CD4-positive, alpha-beta T cell (primary cell): ENCODE results near the gene GPSM1. TPM values are rescaled to one million over a fixed set of nuclear protein-coding genes. Genes with fewer than 3 reads are reported as not detected.

ENCODE experiments used
- ATAC-seq: fragments of 200-7000 bp; cut with Tn5 transposase; one replicate; pipeline ENCODE4 v1.10.0; 2022; ENCODE audit warnings: mild to moderate bottlenecking; ENCODE audit not compliant: poor library complexity
- CTCF ChIA-PET: fragments of 350-600 bp; sonication (Branson Sonifier 250); formaldehyde crosslinking; loops from one replicate; lab custom pipeline; 2021; ENCODE audit warnings: antibody characterized with exemption, inconsistent platforms; lab: Charles Lee
- POLR2A ChIA-PET: fragments of 350-600 bp; sonication (Branson Sonifier 250); formaldehyde crosslinking; loops from one replicate; lab custom pipeline; 2021; ENCODE audit warnings: antibody characterized with exemption, inconsistent platforms; lab: Charles Lee
- DNase-seq, 14 experiments: peaks; one replicate each; pipeline ENCODE4 v3.0.0-alpha.2; 2013 to 2020; ENCODE audit warnings: mixed read lengths in 2 of 14
- H3K27ac ChIP-seq, 2 donors: one replicate each; pipeline versions ENCODE4 v1.5.1 to v1.7.0; 2013; ENCODE audit warnings: low read length in 2 of 2, low read depth in 1 of 2, mild to moderate bottlenecking in 1 of 2
- H3K27me3 ChIP-seq, 2 experiments: 1 replicate in 1 of 2; 2 replicates in 1 of 2; pipeline versions ENCODE4 v1.6.1 to v1.7.0; 2013; ENCODE audit warnings: low read length in 2 of 2, control low read depth in 1 of 2, mild to moderate bottlenecking in 1 of 2, moderate library complexity in 1 of 2; ENCODE audit not compliant: insufficient read depth in 2 of 2, control insufficient read depth in 1 of 2
- H3K36me3 ChIP-seq: one replicate; pipeline ENCODE4 v1.6.1; 2013; ENCODE audit warnings: low read length, control low read depth; ENCODE audit not compliant: insufficient read depth
- H3K4me1 ChIP-seq: one replicate; pipeline ENCODE4 v1.6.1; 2013; ENCODE audit warnings: low read length, control low read depth; ENCODE audit not compliant: insufficient read depth
- H3K4me3 ChIP-seq: one replicate; pipeline ENCODE4 v1.5.1; 2013; ENCODE audit warnings: mild to moderate bottlenecking, low read length, moderate library complexity
- H3K9me3 ChIP-seq, 2 experiments: 1 replicate in 1 of 2; 2 replicates in 1 of 2; pipeline versions ENCODE4 v1.6.1 to v1.7.0; 2013; ENCODE audit warnings: low read length in 2 of 2, mild to moderate bottlenecking in 2 of 2, control low read depth in 1 of 2, moderate library complexity in 1 of 2; ENCODE audit not compliant: control insufficient read depth in 1 of 2, insufficient read depth in 1 of 2
- H3K27ac Mint-ChIP-seq: one replicate; pipeline ENCODE4 v1.8.0; 2020; ENCODE audit warnings: mixed read lengths
- H3K27me3 Mint-ChIP-seq: one replicate; pipeline ENCODE4 v1.8.0; 2021; ENCODE audit warnings: mixed read lengths
- H3K36me3 Mint-ChIP-seq: one replicate; pipeline ENCODE4 v1.8.0; 2021; ENCODE audit warnings: low read depth, mixed read lengths
- H3K4me1 Mint-ChIP-seq: one replicate; pipeline ENCODE4 v1.8.0; 2021; ENCODE audit warnings: low read depth, mixed read lengths
- H3K4me3 Mint-ChIP-seq: one replicate; pipeline ENCODE4 v1.8.0; 2020; ENCODE audit warnings: mild to moderate bottlenecking, mixed read lengths
- H3K9me3 Mint-ChIP-seq: one replicate; pipeline ENCODE4 v1.8.0; 2020; ENCODE audit warnings: mixed read lengths
- intact Hi-C, 2 experiments: fragments of 100-400 bp; cut with DNase I in 1 of 2; cut with micrococcal nuclease in 1 of 2; formaldehyde crosslinking; loops; one replicate each; pipeline versions ENCODE4 v1.15.1 to v1.9.0; 2023 to 2025; cut with DNase I, micrococcal nuclease
- total RNA-seq, 174 experiments: library from RNA in 2 of 174; stranded (reverse) in 2 of 174; gene quantifications; one replicate each; pipeline ENCODE4 v1.2.3 and lab custom pipeline; 2021 to 2026
- TF ChIP-seq, protein P1 (sequence below): fragments of 200-600 bp; IDR thresholded peaks from one replicate; pipeline ENCODE4 v1.8.0; 2022; ENCODE audit warnings: antibody characterized with exemption, mild to moderate bottlenecking

The GPSM1 gene
- total RNA-seq, 2 experiments from 2014 or later = 7.7 to 8.6 TPM

DNA sequence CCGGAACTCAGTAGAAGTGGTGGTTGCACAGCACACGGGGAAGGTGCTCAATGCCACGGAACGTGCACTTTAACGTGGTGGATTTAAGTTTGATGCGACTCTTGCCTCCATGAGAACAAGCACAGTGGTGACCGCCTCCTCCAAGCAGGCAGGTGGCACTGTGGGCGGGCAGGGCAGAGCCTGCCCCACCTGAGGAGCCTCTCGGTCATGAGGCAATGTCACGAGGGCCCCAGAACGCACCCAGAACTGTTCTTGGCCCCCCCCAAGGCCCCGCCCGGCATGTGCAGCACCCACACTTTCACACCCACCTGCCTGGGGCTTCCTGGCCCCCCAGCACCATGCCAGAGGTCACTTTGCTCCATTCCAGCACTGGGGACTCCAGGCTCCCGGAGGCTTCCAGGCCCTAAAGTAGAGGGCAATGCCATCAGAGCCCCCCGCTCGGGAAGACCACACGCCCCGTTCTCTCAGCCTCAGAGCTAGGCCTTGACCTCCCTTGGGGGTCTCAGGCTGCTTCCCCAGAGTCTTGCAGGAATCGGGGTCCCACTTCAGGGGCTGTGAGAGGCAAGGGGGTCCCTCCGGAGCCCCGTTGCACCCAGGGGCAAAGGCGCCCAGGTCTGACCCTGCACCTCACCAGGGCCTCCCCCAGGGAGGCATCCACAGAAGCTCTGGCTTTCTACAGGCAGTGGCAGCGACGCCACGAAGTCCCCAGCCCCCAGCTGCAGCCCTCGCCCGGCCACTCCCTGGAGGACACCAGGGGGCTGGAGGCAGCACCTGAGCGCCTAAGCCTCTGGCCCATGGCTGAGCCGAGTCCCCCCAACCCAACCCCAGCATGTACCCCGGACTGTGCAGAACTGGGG, 37.5 kb upstream of the GPSM1 start:
- Mint-ChIP-seq H3K9me3 (no peaks in the 10 kb centered on the region), H3K36me3 (no peaks in the 10 kb centered on the region), H3K4me1 (no peaks in the 10 kb centered on the region), H3K27me3 (no peaks in the 10 kb centered on the region), H3K27ac (no peak overlapping the region), H3K4me3 (no peak overlapping the region)
- Histone ChIP-seq H3K27me3 (no peaks in the 10 kb centered on the region), H3K9me3 (peaks cover 0 to 16% of the 10 kb centered on the region in 2 experiments), H3K36me3 (no peaks in the 10 kb centered on the region), H3K4me1 (no peaks in the 10 kb centered on the region), H3K4me3 (no peak overlapping the region), H3K27ac (no peak overlapping the region)
- DNase-seq (no peak), ATAC-seq (no peak)
- intact Hi-C loops = loop anchor here in 1 of 2 experiments (10.0 kb wide), 1 partner anchor 685 kb away; no protein-coding TSS in a partner anchor
- CTCF ChIA-PET = no interaction called here
- TF ChIP-seq, protein P1, sequence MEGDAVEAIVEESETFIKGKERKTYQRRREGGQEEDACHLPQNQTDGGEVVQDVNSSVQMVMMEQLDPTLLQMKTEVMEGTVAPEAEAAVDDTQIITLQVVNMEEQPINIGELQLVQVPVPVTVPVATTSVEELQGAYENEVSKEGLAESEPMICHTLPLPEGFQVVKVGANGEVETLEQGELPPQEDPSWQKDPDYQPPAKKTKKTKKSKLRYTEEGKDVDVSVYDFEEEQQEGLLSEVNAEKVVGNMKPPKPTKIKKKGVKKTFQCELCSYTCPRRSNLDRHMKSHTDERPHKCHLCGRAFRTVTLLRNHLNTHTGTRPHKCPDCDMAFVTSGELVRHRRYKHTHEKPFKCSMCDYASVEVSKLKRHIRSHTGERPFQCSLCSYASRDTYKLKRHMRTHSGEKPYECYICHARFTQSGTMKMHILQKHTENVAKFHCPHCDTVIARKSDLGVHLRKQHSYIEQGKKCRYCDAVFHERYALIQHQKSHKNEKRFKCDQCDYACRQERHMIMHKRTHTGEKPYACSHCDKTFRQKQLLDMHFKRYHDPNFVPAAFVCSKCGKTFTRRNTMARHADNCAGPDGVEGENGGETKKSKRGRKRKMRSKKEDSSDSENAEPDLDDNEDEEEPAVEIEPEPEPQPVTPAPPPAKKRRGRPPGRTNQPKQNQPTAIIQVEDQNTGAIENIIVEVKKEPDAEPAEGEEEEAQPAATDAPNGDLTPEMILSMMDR = no peak
- POLR2A ChIA-PET = no interaction called here

DNA sequence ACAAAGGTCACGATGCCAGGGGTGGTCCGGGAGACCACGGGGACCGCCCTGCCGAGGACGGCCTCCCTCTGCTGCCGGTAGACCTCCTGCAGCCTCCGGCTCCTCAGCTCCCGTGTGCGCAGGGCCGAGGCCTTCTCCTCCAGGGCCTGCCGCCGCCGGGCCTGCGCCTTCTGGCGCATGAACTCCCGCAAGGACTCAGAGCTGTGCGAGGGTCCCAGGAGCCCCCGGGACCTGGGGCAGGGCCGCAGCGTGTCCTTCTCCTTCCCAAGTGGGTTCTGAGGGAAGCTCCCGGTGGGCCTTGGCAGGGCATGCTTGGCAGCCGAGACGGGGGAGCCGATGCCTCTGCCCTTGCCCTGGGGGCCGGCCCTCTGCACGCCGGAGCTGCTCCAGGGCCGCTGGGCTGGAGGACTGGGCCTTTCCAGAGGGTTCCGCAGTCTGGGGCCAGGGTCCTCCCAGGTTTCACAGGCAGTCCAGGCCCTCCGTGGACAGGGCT, 36.8 kb upstream of the GPSM1 start:
- POLR2A ChIA-PET = no interaction called here
- no peaks in the 10 kb centered on the region for H3K27me3 Mint-ChIP-seq
- H3K4me3 Mint-ChIP-seq = no peak overlapping the region

DNA sequence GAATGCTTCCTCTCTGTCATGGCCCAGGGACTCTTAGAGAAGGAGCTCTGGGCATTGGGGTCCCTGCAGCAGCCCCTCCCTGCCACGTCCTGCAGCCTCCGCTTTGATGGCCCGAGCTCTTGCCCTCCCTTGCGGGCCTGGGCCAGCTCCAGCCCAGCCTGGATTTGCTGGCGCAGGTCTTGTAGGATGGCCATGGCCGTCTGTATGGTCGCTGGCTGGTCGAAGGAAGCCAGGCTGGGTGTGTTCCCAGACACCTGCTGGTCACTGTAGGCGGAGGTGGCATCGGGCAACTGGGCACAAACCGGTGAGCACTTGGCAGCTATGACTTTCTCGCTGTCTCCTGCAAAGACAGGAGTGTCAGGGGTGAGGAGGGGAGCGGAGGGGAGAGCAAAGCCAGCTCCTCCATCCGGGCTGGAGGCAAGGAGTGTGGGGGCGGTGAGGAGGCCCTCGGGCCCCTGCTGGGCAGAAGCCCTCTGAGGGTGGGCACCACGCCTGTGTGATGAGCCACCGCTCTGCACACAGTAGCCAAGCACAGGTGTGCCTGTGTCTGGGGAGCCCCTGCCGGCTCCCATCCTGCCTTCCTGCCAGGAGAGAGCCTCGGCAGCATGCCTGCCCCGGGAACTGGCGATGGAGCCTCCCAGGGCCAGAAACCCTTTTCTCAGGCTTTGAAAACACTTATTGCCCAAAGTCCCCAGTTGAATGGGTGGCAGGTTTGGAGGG, 35.9 kb upstream of the GPSM1 start:
- intact Hi-C loops = no loop called here
- no peak overlapping the region for H3K27ac ChIP-seq
- ATAC-seq (no peak), DNase-seq (no peak)
- no peaks in the 10 kb centered on the region for H3K36me3 ChIP-seq
- H3K36me3 Mint-ChIP-seq = no peaks in the 10 kb centered on the region
- no peaks in the 10 kb centered on the region for H3K27me3 ChIP-seq
- H3K9me3 ChIP-seq = peaks cover 0 to 16% of the 10 kb centered on the region in 2 experiments
- H3K4me3 Mint-ChIP-seq = no peak overlapping the region
- ChIA-PET POLR2A (no interaction called here), CTCF (no interaction called here)
- H3K4me3 ChIP-seq = no peak overlapping the region
- no peaks in the 10 kb centered on the region for H3K4me1 ChIP-seq
- no peaks in the 10 kb centered on the region for H3K4me1 Mint-ChIP-seq
- no peaks in the 10 kb centered on the region for H3K27me3 Mint-ChIP-seq
- no peaks in the 10 kb centered on the region for H3K9me3 Mint-ChIP-seq
- TF ChIP-seq, protein P1 = no peak
- H3K27ac Mint-ChIP-seq = no peak overlapping the region

More for the DNA sequence above, 36.8 kb upstream of the GPSM1 start:
- H3K27me3 ChIP-seq = no peaks in the 10 kb centered on the region
- H3K27ac ChIP-seq = no peak overlapping the region
- H3K36me3 ChIP-seq = no peaks in the 10 kb centered on the region
- intact Hi-C loops = no loop called here
- TF ChIP-seq, protein P1 = no peak
- Mint-ChIP-seq H3K27ac (no peak overlapping the region), H3K36me3 (no peaks in the 10 kb centered on the region), H3K9me3 (no peaks in the 10 kb centered on the region), H3K4me1 (no peaks in the 10 kb centered on the region)
- CTCF ChIA-PET = no interaction called here
- DNase-seq (no peak), ATAC-seq (no peak)
- H3K4me1 ChIP-seq = no peaks in the 10 kb centered on the region
- peaks cover 0 to 16% of the 10 kb centered on the region in 2 experiments for H3K9me3 ChIP-seq
- no peak overlapping the region for H3K4me3 ChIP-seq
